GM21515 (cell line): ENCODE data around the gene FCAR.
"Not testable (repeated sequence)": the region's sequence is repeated elsewhere in the genome, so short reads cannot be mapped to it uniquely, and the experiment has no call there.

Experiments used
- ATAC-seq: cut with Tn5 transposase; IDR thresholded peaks from one replicate; pipeline ENCODE4 v1.9.1; 2021; ENCODE audit not compliant: unreplicated experiment

Gene FCAR

GRCh38 chr19:54873990-54874389 lies at the start of gene FCAR:
TSS of gene FCAR (plus strand) at chr19:54874235. CDS start at chr19:54874290, 55 bp downstream.
- ATAC-seq: no peak

- ATAC-seq: not testable (repeated sequence)
Observed at GRCh38 chr19:54824416-54824815, 49.6 kb upstream of the FCAR start.

GRCh38 chr19:54825326-54825725 lies 48.7 kb upstream of the FCAR start:
- ATAC-seq: not testable (repeated sequence)

- not testable (repeated sequence) for ATAC-seq
Observed at GRCh38 chr19:54828064-54828463, 46.0 kb upstream of the FCAR start.

- not testable (repeated sequence) for ATAC-seq
Observed at GRCh38 chr19:54832496-54832895, 41.5 kb upstream of the FCAR start, which contains the start of gene KIR2DS4. TSS of gene KIR2DS4 (plus strand) at chr19:54832676.

- ATAC-seq: not testable (repeated sequence)
Observed at GRCh38 chr19:54835126-54835525, 38.9 kb upstream of the FCAR start.

- not testable (repeated sequence) for ATAC-seq
Observed at GRCh38 chr19:54837522-54837921, 36.5 kb upstream of the FCAR start.

GRCh38 chr19:54843171-54843570 lies 30.9 kb upstream of the FCAR start:
- not testable (repeated sequence) for ATAC-seq

GRCh38 chr19:54850061-54850640 lies 23.9 kb upstream of the FCAR start, which contains the start of gene KIR3DL2:
TSS of gene KIR3DL2 (plus strand) at chr19:54850443. CDS start at chr19:54850476, 33 bp downstream.
- ATAC-seq: not testable (repeated sequence)

- no peak for ATAC-seq
Observed at GRCh38 chr19:54850930-54851329, 23.1 kb upstream of the FCAR start.

- ATAC-seq: no peak
Observed at GRCh38 chr19:54851353-54851752, 22.7 kb upstream of the FCAR start.

GRCh38 chr19:54855241-54855640 lies 18.8 kb upstream of the FCAR start:
- ATAC-seq: not testable (repeated sequence)

GRCh38 chr19:54858476-54858875 lies 15.6 kb upstream of the FCAR start:
- ATAC-seq: not testable (repeated sequence)

- not testable (repeated sequence) for ATAC-seq
Observed at GRCh38 chr19:54859421-54859820, 14.6 kb upstream of the FCAR start.

- ATAC-seq: not testable (repeated sequence)
Observed at GRCh38 chr19:54863459-54863858, 10.6 kb upstream of the FCAR start.

GRCh38 chr19:54871696-54872095 lies 2.3 kb upstream of the FCAR start:
- ATAC-seq: no peak

GRCh38 chr19:54875506-54875905 lies 1.5 kb downstream of the FCAR start:
- ATAC-seq: no peak

- ATAC-seq: no peak
Observed at GRCh38 chr19:54877471-54877870, 3.4 kb downstream of the FCAR start.

- ATAC-seq: no peak
Observed at GRCh38 chr19:54881884-54882283, 7.8 kb downstream of the FCAR start.

GRCh38 chr19:54882758-54883157 lies 8.7 kb downstream of the FCAR start:
- ATAC-seq: no peak

GRCh38 chr19:54883228-54883627 lies 9.2 kb downstream of the FCAR start:
- no peak for ATAC-seq

GRCh38 chr19:54888239-54888638 lies 14.2 kb downstream of the FCAR start:
- ATAC-seq: no peak

GRCh38 chr19:54889566-54889965 lies 15.5 kb downstream of the FCAR start:
- no peak for ATAC-seq
